ENCODE data around the gene STX1A.
A peak's percentile ranks its signal among the peaks of the same experiment; 100 is the strongest.
"Not testable (repeated sequence)": the region's sequence is repeated elsewhere in the genome, so short reads cannot be mapped to it uniquely, and the experiment has no call there.

Gene STX1A

DNA sequence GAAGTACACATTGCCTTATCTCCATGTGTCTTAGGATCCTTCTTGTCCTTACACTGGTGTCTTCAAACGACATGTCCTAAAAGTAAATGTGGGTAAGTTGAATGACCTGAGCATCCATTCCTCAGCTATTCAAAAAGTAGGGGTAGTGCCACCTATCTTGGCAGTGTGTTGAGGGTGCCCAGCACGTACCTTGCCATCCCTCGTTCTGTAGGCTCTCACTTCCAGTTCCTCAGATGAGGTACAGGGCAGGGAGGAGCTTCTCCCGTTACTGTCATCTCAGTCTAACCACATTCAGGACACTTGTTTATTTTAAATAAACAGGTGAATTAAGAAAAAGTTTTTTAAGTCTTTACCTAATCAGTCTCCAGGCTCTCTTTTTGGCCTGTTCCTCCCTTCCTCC is 23.1 kb downstream of the STX1A start:
- in situ Hi-C loops (cut with MboI; ENCODE audit: low pct_unique_long_range_greater_than_20kb, low sequenced_read_pairs): no loop called here
- DNase-seq: no peak

DNA sequence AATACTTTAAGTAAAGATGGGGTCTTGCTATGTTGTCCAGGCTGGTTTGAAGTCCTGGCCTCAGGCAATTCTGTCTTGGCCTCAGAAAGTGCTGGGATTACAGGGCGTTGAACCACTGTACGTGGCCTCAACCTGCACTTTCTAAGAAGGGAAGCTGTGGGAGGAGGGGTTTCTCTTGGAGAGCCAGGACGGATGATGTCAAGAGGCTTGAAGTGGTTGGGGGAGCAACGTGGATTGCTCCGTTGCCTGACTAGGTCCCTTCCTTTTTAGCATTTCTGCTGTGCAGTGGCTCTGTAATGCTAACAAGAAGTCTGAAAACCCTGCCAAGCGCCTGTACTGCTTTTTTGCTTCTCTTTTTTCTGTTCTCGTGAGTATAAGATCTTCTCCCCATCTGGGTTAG is 28.8 kb downstream of the STX1A start:
- no peak for DNase-seq
- in situ Hi-C loops (cut with MboI; ENCODE audit: low pct_unique_long_range_greater_than_20kb, low sequenced_read_pairs): no loop called here

DNA sequence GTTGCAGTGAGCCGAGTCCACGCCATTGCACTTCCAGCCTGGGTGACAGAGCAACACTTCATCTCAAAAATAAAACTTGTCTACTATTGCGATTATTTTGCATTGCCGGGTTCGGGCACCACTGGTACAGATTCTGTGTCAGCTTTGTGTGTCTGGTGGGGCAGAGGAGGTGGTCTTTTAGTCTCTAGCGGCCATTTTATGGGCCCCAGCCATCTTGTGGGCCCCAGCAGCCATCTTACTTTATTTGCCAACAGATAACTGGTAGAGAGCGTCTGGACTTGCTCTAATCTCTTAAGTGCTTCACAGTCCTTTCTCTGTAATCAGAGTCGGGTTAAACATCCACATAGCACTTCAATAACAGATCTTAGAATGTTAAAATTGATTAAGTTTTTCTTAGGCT is 31.2 kb downstream of the STX1A start:
- DNase-seq: no peak
- in situ Hi-C loops (cut with MboI; ENCODE audit: low pct_unique_long_range_greater_than_20kb, low sequenced_read_pairs): no loop called here

DNA sequence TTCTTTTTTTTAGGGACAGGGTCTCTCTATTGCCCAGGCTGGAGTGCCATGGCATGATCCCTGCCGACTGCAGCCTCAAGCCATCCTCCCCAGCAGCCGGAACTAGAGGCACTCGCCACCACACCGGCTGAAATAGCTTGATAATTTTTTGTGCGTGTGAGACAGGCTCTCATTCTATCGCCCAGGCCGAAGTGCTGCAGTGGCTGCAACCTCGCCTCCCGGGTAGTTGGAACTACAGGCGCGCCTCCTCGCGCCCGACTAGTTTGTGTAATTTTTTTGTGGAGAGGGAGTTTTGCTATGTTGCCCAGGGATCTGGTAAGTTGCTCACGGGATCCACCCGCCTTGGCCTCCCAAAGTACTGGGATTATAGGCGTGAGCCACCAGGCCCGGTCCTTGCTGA is 34.2 kb downstream of the STX1A start:
- DNase-seq: no peak
- in situ Hi-C loops (cut with MboI; ENCODE audit: low pct_unique_long_range_greater_than_20kb, low sequenced_read_pairs): no loop called here

DNA sequence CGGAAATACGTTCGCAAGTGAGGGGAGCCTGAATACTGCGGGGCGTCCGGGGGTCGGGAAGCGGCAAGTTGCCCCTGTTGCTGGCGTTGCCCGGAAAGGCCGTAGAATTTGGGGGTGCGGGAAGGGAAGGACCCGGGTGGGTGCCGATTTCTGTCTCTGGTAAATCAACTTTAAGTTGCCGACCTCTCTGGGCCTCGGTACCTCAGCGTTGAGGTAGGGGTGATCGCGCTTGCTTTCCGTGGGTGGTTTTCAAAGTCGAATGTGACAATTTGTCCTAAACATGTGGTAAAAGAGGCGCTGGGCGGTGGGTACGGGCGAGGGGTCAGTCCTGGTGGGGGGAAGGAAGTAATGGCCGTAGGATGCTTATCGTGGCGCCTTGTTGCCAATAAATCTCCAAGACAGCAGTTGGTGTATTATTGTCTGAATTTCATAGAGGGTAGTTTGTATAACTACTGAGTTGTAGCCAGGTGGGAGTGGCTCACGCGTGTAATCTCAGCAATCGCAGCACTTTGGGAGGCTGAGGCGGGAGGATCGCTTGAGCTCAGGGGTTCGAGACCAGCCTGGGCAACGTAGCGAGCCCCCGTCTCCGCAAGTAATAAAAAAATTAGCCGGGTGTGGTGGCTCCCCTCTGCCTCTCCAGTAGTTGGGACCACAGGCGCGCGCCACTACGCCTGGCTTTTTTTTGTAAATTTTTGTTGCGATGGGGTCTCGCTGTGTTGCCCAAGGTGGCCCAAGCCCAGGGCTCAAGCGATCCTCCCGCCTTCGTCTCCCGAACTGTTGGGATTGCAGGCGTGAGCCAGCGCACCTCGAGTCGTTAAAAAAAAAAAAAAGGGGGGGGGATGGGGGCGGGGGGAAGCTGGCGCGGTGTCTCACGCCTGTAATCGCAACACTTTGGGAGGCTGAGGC is 35.4 kb downstream of the STX1A start:
- DNase-seq: no peak
- in situ Hi-C loops (cut with MboI; ENCODE audit: low pct_unique_long_range_greater_than_20kb, low sequenced_read_pairs): no loop called here

DNA sequence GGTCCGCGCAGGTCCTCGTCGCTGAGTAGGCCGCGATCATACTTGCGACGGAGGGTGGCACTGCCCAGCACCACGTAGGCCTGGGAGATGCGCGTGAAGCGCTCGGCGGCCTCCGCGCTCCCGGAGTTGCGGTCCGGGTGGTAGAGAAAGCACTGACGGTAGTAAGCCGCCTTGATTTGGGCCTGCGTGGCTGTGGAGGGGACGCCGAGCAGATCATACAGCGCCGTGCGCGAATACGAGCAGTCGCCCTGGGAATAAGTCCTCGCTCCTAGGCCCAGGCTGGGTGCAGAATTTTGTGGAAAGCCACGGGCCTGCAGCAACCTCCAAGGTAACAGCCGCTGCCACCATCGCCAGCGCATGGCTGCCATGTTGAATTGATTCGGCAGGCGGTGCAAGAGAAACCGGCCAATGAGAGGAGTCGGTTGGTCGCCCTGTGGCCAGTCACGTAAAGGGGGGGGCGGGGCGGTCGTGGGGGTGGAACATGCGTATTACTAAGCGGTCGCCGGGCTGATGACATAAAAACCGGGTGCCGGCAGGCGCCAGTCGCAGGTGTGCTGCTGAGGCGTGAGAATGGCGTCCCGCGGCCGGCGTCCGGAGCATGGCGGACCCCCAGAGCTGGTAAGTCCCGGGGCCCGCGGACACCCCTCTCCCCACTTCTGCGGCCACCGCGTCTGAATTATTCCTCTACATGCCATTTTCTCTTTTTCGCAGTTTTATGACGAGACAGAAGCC is 36.2 kb downstream of the STX1A start, which contains the start of the genes BUD23 and DNAJC30:
TSS of gene BUD23 (plus strand) at position 542 of the 732 bp plus-strand sequence. CDS start at position 571, 29 bp downstream.
TSS of gene DNAJC30 (minus strand) at position 398 of the 732 bp plus-strand sequence. CDS start at position 368, 30 bp downstream.
- in situ Hi-C loops (cut with MboI; ENCODE audit: low pct_unique_long_range_greater_than_20kb, low sequenced_read_pairs): no loop called here
- peak; percentile 91 for DNase-seq

DNA sequence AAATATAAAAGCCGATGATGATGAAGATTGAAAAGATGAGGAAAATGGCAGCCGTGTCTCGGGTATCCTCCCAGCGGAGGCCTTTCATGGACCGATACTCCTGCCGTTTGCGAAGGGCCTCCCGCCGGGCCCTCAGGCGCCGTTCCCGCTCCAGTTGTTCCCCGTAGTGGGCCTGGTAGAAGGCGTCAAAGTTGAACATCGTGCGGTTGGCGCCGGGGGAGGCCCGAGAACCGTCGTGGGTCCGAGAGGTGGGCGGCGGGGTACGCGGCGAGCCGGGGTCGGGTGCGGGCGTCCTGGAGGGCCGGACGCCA is 36.8 kb downstream of the STX1A start:
- in situ Hi-C loops (cut with MboI; ENCODE audit: low pct_unique_long_range_greater_than_20kb, low sequenced_read_pairs): no loop called here

DNA sequence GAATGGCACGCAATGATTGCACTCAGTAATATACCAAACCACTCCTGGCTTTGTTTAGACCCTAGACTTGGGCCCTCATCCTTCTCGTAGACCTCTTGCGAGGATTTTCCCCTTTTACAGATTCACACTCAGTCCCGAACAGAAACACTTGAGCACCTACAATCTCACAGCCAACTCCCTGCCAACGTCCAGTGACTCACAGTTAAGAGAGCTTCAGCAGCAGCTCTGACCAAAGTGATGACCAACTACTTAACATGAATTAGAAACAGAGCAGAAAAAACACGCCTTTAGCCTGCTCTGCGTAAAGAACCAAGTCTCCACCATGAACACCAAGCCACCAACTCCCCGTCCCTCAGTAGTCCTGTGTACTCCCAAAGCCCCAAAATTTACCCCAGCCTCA is 38.4 kb downstream of the STX1A start:
- in situ Hi-C loops (cut with MboI; ENCODE audit: low pct_unique_long_range_greater_than_20kb, low sequenced_read_pairs): no loop called here
- DNase-seq: no peak

More for the DNA sequence above, 36.8 kb downstream of the STX1A start:
- no peak for DNase-seq

DNA sequence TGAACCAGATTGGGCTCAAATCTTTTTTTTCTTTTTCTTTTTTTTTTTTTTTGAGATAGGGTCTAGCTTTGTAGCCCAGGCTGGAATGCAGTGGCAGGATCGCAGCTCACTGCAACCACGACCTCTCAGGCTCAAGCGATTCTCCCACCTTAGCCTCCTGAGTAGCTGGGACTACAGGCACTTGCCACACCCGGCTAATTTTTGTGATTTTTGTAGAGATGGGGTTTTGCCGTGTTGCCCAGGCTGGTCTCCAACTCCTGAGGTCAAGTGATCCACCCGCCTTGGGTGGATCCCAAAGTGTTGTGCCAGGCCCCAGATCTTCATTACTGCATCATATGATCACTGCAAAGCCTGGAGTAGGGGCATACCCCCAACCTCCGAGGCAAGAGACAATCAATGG is 39.0 kb downstream of the STX1A start:
- in situ Hi-C loops (cut with MboI; ENCODE audit: low pct_unique_long_range_greater_than_20kb, low sequenced_read_pairs): no loop called here
- no peak for DNase-seq

DNA sequence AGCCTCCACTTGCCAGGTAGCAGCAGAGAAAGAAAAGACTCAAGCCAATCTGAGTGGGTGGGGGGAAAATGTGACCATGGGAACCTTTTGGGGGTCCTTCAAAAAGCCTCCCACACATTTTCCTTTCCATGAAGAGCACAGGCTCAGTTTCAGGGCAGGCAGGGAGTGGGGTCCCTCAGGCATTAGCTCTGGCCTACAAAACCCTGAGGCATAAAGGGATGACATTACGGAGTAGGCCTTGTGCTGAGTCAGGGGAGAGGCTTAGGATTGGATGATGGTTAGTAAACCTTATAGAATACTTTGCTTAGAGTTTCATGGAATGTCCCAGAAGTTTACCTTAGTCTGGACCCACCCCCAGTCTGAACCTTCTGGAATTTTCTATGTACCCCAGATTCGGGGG is 39.8 kb downstream of the STX1A start:
- in situ Hi-C loops (cut with MboI; ENCODE audit: low pct_unique_long_range_greater_than_20kb, low sequenced_read_pairs): no loop called here
- no peak for DNase-seq

DNA sequence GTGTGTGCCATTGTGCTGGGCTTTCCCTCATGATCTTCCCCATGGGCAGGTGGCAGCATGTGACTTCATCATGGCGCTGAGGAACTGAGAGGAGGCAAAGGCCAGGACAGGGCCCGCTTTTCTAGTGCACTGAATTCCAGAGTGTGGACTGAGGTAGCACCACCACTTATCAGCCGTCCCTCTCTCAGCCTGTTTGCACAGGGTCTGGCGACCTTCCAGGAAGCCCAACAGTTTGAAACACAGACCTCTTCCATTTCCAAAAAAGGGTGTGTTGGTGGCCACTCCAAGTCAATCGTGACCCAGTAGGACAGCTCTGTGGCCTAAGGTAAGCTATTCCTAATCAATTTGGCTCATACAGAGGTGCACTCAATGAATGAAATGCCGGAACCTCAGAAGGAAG is 40.6 kb downstream of the STX1A start:
- DNase-seq: no peak
- in situ Hi-C loops (cut with MboI; ENCODE audit: low pct_unique_long_range_greater_than_20kb, low sequenced_read_pairs): no loop called here

DNA sequence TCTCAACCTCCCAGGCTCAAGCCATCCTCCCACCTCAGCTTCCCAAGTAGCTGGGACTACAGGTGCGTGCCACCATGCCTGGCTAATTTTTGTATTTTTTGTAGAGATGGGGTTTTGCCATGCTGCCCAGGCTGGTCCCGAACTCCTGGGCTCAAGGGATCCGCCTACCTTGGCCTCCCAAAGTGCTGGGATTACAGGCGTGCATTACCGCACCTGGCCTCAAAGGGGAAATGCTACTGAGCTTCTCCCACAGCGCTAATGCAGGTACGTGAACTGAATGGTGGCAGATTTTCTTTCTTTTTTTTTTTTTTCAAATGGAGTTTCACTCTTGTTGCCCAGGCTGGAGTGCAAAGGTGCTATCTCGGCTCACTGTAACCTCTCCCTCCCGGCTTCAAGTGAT is 43.4 kb downstream of the STX1A start:
- in situ Hi-C loops (cut with MboI; ENCODE audit: low pct_unique_long_range_greater_than_20kb, low sequenced_read_pairs); DNase-seq: not testable (repeated sequence)

DNA sequence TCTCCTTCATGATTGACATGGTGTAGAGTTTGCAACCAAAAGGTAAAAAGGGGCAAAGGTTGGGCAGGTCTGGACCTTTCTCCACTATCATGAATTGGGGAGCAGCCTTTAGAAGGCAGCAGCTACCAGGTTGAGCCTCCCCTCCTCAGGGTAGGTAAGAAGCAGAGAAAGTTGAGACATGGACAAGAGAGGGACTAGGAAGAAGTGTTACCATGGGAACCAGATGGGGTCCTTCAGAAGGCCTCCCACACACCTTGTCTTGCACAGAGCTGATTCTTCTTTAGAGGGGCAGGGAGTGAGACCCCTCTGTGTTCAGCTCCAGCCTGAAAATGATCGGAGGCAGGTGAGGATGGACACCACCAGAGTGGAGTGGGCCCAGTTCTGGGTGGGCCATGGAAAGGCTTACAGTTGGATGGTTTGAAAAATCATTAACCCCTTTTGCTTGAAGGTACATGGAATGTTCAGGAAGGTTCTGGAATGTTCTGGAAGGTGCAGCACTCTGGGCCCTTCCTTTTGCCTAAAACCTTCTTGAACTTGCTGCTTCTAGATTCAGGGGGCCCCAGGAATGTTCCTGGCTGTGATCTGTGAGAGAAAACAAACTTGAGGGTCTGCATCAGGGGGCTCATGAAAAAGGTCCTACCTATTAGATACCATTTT is 44.9 kb downstream of the STX1A start:
- no peak for DNase-seq
- in situ Hi-C loops (cut with MboI; ENCODE audit: low pct_unique_long_range_greater_than_20kb, low sequenced_read_pairs): no loop called here

DNA sequence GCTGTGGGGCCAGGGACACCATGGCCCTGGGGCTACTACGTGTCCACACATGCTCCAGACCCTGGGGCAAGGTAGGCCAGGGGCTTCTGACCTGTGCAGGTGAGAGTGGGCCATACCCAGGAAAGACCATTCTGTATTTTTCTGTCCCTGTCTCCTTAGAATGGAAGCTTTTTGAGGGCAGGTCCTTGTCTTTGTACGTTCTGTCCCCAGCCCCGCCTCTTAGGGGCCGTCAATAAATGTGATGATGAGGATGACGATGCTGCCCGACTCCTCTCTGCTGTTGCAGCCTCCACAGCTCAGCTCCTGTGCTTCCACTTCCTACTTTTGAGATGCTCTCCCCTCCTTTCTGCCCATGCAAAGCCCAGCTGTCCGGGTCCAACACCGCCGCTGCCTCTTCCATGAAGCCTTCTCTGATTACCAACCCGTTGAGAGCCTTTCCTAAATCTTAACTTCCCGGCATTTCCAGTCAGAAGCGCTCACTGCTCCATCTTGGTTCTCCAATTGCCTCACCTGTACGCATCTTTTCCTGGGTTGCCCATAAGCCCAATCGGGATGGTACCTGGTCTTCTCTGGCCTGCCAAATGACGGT is 47.5 kb downstream of the STX1A start:
- no peak for DNase-seq
- in situ Hi-C loops (cut with MboI; ENCODE audit: low pct_unique_long_range_greater_than_20kb, low sequenced_read_pairs): no loop called here

DNA sequence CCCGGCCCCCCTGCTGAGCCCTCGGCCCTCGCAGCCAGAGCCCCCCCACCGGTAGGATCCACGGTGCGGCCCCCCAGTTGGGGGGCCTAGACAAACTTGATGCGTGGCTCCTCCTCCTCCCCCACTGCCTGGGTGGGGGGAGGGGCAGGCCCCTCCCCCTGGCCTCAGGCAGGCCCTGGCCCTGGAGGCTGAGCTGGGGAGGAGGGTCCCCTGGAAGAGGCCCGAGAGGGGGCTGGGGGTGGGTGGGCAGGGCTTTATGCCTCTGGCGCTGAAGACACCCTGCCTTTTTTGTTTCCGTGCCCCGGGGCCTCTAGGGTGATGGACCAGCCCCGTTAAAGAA is 48.2 kb downstream of the STX1A start:
- no peak for DNase-seq
- in situ Hi-C loops (cut with MboI; ENCODE audit: low pct_unique_long_range_greater_than_20kb, low sequenced_read_pairs): no loop called here

DNA sequence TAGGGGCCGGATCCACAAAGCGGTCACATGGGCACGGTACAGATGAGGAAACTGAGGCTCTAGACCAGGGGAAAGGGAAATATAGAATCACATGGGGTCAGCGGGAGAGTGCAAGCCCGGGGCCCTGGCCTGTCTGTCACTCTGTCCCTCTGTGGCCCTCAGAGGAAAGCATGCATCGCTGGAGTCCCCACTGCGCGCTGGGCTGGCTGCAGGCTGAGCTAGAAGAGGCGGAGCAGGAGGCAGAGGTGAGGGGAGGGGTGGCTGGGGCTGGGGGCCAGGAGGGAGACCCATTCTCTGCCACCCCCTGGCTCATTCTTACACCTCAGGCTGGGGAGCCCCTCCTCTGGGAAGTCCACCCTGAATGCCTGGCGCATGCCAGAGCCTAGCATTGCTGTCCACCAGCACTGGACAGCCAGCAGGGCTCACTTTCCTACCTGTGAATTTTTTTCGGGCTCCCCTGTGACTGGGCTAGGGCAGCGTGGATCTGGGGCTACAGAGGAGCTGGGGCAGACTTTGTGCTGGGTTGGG is 49.5 kb downstream of the STX1A start:
- in situ Hi-C loops (cut with MboI; ENCODE audit: low pct_unique_long_range_greater_than_20kb, low sequenced_read_pairs): no loop called here
- no peak for DNase-seq

DNA sequence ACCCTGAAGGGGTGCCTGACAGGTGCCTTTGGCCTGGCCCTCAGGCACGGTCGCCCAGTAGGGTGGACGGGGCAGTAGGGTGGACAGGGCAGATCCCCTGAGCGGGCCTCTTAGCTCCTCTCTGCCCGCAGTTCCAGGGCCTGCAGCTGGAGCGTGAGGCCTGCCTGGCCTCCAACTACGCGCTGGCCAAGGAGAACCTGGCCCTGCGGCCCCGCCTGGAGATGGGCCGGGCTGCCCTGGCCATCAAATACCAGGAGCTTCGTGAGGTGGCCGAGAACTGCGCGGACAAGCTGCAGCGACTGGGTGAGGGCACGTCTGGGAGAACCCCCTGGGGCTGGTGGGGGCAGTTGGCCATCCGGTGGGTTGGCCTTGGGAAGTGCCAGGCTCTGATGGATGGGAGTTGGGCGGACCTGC is 50.2 kb downstream of the STX1A start:
- no peak for DNase-seq
- in situ Hi-C loops (cut with MboI; ENCODE audit: low pct_unique_long_range_greater_than_20kb, low sequenced_read_pairs): no loop called here

DNA sequence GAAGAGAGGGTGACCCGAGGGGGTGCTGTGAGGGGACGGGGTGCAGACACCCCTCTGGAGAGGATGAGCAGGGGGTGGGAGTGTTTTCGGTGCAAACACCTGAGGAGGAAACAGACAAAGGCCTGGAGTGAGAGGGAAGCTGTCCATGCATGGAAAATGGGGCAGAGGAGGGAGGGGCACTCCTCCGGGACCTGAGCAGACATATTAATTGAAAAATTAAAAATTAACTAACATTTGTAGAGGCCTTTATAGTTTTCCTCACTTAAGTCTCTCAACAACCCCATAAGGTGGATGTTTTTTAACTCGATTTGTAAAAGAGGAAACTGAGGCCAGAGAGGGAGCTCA is 50.6 kb downstream of the STX1A start:
- no peak for DNase-seq
- in situ Hi-C loops (cut with MboI; ENCODE audit: low pct_unique_long_range_greater_than_20kb, low sequenced_read_pairs): no loop called here

DNA sequence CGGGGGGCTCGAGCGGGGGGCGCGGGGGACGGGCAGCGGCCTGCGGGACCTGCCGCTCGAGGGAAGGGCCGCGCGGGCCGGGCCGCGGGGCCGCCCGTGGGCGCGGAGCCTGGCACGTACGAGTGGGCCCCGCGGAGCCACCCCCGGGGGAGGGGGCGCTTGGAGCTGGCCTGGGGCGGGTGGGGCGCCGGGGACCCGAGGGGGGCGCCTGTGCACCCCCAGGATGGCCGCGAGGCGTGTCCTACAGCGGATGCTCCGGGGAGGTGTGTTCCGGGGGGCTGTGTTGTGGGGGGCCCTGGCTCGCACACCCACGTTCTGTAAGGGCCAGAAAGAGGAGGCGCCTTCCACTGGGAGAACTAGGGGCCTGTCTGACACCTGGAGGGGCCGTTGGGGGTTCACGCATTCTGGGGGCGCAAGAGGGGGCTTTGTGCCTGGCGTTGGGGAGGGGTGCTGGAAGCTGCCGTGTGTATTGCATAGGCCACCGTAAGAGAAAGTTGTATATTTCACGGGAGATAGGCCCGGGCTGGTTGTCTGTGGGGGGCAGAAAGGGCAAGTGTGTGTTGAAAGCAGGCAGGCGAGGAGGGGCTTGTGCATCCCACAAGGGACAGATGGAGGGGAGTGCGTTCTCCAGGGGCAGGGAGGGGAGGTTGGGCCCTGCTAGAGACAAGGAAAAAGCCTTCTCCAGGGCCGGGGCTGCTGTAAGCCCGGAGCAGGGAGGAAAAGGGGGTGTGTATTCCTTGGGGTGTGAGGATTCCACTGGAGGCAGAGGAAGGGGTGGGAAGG is 51.2 kb downstream of the STX1A start:
- DNase-seq: no peak
- in situ Hi-C loops (cut with MboI; ENCODE audit: low pct_unique_long_range_greater_than_20kb, low sequenced_read_pairs): no loop called here
